ENCODE measurements around the gene S100A12. TPM values are rescaled to one million over a fixed set of nuclear protein-coding genes. Genes with fewer than 3 reads are reported as not detected.

S100A12 gene
- polyA plus RNA-seq, 1 of the 3 experiments (the other 2 are of a cell fraction) = not detected

GRCh38 chr1:153340356-153340755, 35.1 kb downstream of the S100A12 start:
- peaks cover 12% of the 10 kb centered on the region; the same call in 1 of the 2 replicates for H3K27me3 ChIP-seq (ENCODE audit: insufficient read depth)
- no peaks in the 10 kb centered on the region for H3K36me3 ChIP-seq (replicated peaks in 1 of 2; ENCODE audit: control insufficient read depth in 1 of 2, insufficient read depth in 2 of 2, low read length in 1 of 2)
- no peaks in the 10 kb centered on the region for H3K9me2 ChIP-seq
- no peak for DNase-seq
- no peak overlapping the region for H3K27ac ChIP-seq (ENCODE audit: low read depth in 2 of 2, low read length in 1 of 2)
- ChIA-PET CTCF (no interaction called here), POLR2A (no interaction called here)
- H2AFZ ChIP-seq (ENCODE audit: low read depth) = no peak overlapping the region
- H3K4me2 ChIP-seq = no peak overlapping the region
- no peaks in the 10 kb centered on the region for H4K20me1 ChIP-seq (ENCODE audit: insufficient read depth)
- WGBS (ENCODE audit: low lambda C conversion rate) = 29% methylated on average over 9 of the region's 10 CpGs
- no peak overlapping the region for H3K4me3 ChIP-seq (ENCODE audit: low read depth in 2 of 2, low read length in 1 of 2)
- no peaks in the 10 kb centered on the region for H3K9me3 ChIP-seq
- no peaks in the 10 kb centered on the region for H3K4me1 ChIP-seq (ENCODE audit: control insufficient read depth in 1 of 2, insufficient read depth in 2 of 2, low read depth in 1 of 2, low read length in 1 of 2)
- no peaks in the 10 kb centered on the region for H3F3A ChIP-seq (replicated peaks; ENCODE audit: insufficient read depth)
- TF ChIP-seq FOXJ3 (CRISPR knock-in tag; IDR thresholded peaks at IDR 0.05) = no peak
- no peak for TF ChIP-seq GABPA (IDR thresholded peaks at IDR 0.05; ENCODE audit: low read depth)
- no peak for TF ChIP-seq GATA2 (CRISPR knock-in tag; IDR thresholded peaks at IDR 0.05)
- no peak for TF ChIP-seq JUND (IDR thresholded peaks at IDR 0.05)
- no peaks in the 10 kb centered on the region for H3K79me2 ChIP-seq (ENCODE audit: insufficient read depth)
- H3K9ac ChIP-seq = no peak overlapping the region

GRCh38 chr1:153339802-153340201, 35.6 kb downstream of the S100A12 start:
- no peaks in the 10 kb centered on the region for H4K20me1 ChIP-seq (ENCODE audit: insufficient read depth)
- DNase-seq = no peak
- H3K27ac ChIP-seq (ENCODE audit: low read depth in 2 of 2, low read length in 1 of 2) = no peak overlapping the region
- TF ChIP-seq ELF1 (IDR thresholded peaks at IDR 0.05) (no peak), CTCF (IDR thresholded peaks at IDR 0.05) (no peak), SMC3 (IDR thresholded peaks at IDR 0.05; ENCODE audit: low read depth, low read length) (no peak), SIN3A (IDR thresholded peaks at IDR 0.05; ENCODE audit: borderline replicate concordance, low read depth, low read length) (no peak), ZBTB33 (IDR thresholded peaks at IDR 0.05; ENCODE audit: borderline replicate concordance, low read depth) (no peak), USF1 (IDR thresholded peaks at IDR 0.05; ENCODE audit: borderline replicate concordance, low read depth) (no peak), TCF12 (IDR thresholded peaks at IDR 0.05) (no peak), GATA2 (CRISPR knock-in tag; IDR thresholded peaks at IDR 0.05) (no peak), FOSL2 (IDR thresholded peaks at IDR 0.05; ENCODE audit: borderline replicate concordance, low read depth) (no peak), EZH2phosphoT487 (IDR thresholded peaks at IDR 0.05; ENCODE audit: borderline replicate concordance, low read depth) (no peak), MAX (IDR thresholded peaks at IDR 0.05; ENCODE audit: low read depth) (no peak), MXI1 (IDR thresholded peaks at IDR 0.05; ENCODE audit: low read depth, low read length) (no peak), YY1 (IDR thresholded peaks at IDR 0.05; ENCODE audit: low read depth) (no peak)
- H3K4me2 ChIP-seq = no peak overlapping the region
- 15% methylated on average over 6 of the region's 6 CpGs for WGBS (ENCODE audit: low lambda C conversion rate)
- H3K9me2 ChIP-seq = no peaks in the 10 kb centered on the region
- H2AFZ ChIP-seq (ENCODE audit: low read depth) = no peak overlapping the region
- POLR2A ChIA-PET = no interaction called here
- H3K4me3 ChIP-seq (ENCODE audit: low read depth in 2 of 2, low read length in 1 of 2) = no peak overlapping the region
- H3K27me3 ChIP-seq (ENCODE audit: insufficient read depth) = peaks cover 10% of the 10 kb centered on the region; the same call in 1 of the 2 replicates
- no peaks in the 10 kb centered on the region for H3K36me3 ChIP-seq (replicated peaks in 1 of 2; ENCODE audit: control insufficient read depth in 1 of 2, insufficient read depth in 2 of 2, low read length in 1 of 2)
- no peaks in the 10 kb centered on the region for H3K9me3 ChIP-seq
- H3K9ac ChIP-seq = no peak overlapping the region
- no peaks in the 10 kb centered on the region for H3F3A ChIP-seq (replicated peaks; ENCODE audit: insufficient read depth)
- no peaks in the 10 kb centered on the region for H3K79me2 ChIP-seq (ENCODE audit: insufficient read depth)
- H3K4me1 ChIP-seq (ENCODE audit: control insufficient read depth in 1 of 2, insufficient read depth in 2 of 2, low read depth in 1 of 2, low read length in 1 of 2) = no peaks in the 10 kb centered on the region
- CTCF ChIA-PET = no interaction called here

Data from SK-N-SH (cell line).